ENCODE results near the gene STAT5A.

Gene STAT5A

GRCh38 chr17:42270596-42270995, 17.7 kb upstream of the STAT5A start:
- H3K4me3 ChIP-seq (ENCODE audit: low read depth, low read length): no peak overlapping the region
- no peak for TF ChIP-seq CTCF (IDR thresholded peaks at IDR 0.05; ENCODE audit: insufficient read depth, low read depth, low read length, missing control alignments)
- no peak for DNase-seq (ENCODE audit: low read depth)

GRCh38 chr17:42271006-42271778, 17.1 kb upstream of the STAT5A start:
- TF ChIP-seq CTCF (IDR thresholded peaks at IDR 0.05; ENCODE audit: insufficient read depth, low read depth, low read length, missing control alignments): no peak
- no peak overlapping the region for H3K4me3 ChIP-seq (ENCODE audit: low read depth, low read length)
- DNase-seq (ENCODE audit: low read depth): no peak

GRCh38 chr17:42271779-42272035, 16.6 kb upstream of the STAT5A start:
- no peak for TF ChIP-seq CTCF (IDR thresholded peaks at IDR 0.05; ENCODE audit: insufficient read depth, low read depth, low read length, missing control alignments)
- no peak for DNase-seq (ENCODE audit: low read depth)
- H3K4me3 ChIP-seq (ENCODE audit: low read depth, low read length): no peak overlapping the region

GRCh38 chr17:42272162-42272907, 16.0 kb upstream of the STAT5A start:
- DNase-seq (ENCODE audit: low read depth): no peak
- no peak for TF ChIP-seq CTCF (IDR thresholded peaks at IDR 0.05; ENCODE audit: insufficient read depth, low read depth, low read length, missing control alignments)
- H3K4me3 ChIP-seq (ENCODE audit: low read depth, low read length): no peak overlapping the region

- DNase-seq (ENCODE audit: low read depth): no peak
- H3K4me3 ChIP-seq (ENCODE audit: low read depth, low read length): peak overlapping the region; percentile 28
- TF ChIP-seq CTCF (IDR thresholded peaks at IDR 0.05; ENCODE audit: insufficient read depth, low read depth, low read length, missing control alignments): no peak
Observed at GRCh38 chr17:42273474-42274252, 14.6 kb upstream of the STAT5A start.

- TF ChIP-seq CTCF (IDR thresholded peaks at IDR 0.05; ENCODE audit: insufficient read depth, low read depth, low read length, missing control alignments): no peak
Observed at GRCh38 chr17:42274253-42274542, 14.1 kb upstream of the STAT5A start.

More at GRCh38 chr17:42274253-42274542, 14.1 kb upstream of the STAT5A start:
- H3K4me3 ChIP-seq (ENCODE audit: low read depth, low read length): peak overlapping the region; percentile 94
- no peak for DNase-seq (ENCODE audit: low read depth)

Measured in GM12865 (cell line).